Measurements from ENCODE around the gene IPPK. TPM values are rescaled to one million over a fixed set of nuclear protein-coding genes. Genes with fewer than 3 reads are reported as not detected.

The IPPK gene
- total and polyA plus RNA-seq, 2 of the 8 experiments (the other 6 are each of a cell fraction or from before 2014, with no cell fraction given) = 10.5 to 13.6 TPM

- no peak overlapping the region for H2BK15ac ChIP-seq (ENCODE audit: low read length)
- ChIA-PET CTCF (ENCODE audit: partially characterized antibody) (interaction anchor here (0.6 kb wide), 1 partner anchor 27 kb away, joined by 3 read pairs; no protein-coding TSS in a partner anchor), POLR2A (ENCODE audit: partially characterized antibody) (no interaction called here)
Measured at GRCh38 chr9:92607088-92607487, 62.8 kb downstream of the IPPK start.

More at GRCh38 chr9:92607088-92607487, 62.8 kb downstream of the IPPK start:
- DNase-seq (ENCODE audit: low read depth in 1 of 2, low spot score in 2 of 2) = no peak
- FAIRE-seq = no peak
- Histone ChIP-seq H3K4me3 (ENCODE audit: extremely low read depth in 1 of 4, insufficient read depth in 2 of 4, low read depth in 3 of 4, low read length in 4 of 4) (no peak overlapping the region), H3K56ac (replicated peaks; ENCODE audit: insufficient read length, low read depth, low read length) (no peak overlapping the region), H2BK12ac (ENCODE audit: low read depth, low read length) (no peak overlapping the region), H4K8ac (ENCODE audit: extremely low read depth, insufficient read depth, low read length) (no peak overlapping the region), H3K27ac (ENCODE audit: low read depth, low read length) (no peak overlapping the region), H3K9me3 (ENCODE audit: insufficient read depth in 2 of 2, low read depth in 1 of 2, low read length in 1 of 2) (peaks cover 0 to 7% of the 10 kb centered on the region in 2 experiments; a peak in 1 of 4 replicates), H4K5ac (ENCODE audit: insufficient read length, low read depth, low read length) (no peak overlapping the region), H3K27me3 (replicated peaks in 1 of 4; ENCODE audit: control insufficient read depth in 3 of 4, extremely low read depth in 1 of 4, insufficient read depth in 3 of 4, low read length in 3 of 4) (0 out of 7 replicates have a peak, but pooled peaks cover 0 to 2% (median 0%) of the 10 kb centered on the region in 4 experiments), H3K4me1 (replicated peaks in 1 of 4; ENCODE audit: control insufficient read depth in 3 of 4, insufficient read depth in 4 of 4, low read length in 3 of 4) (no peaks in the 10 kb centered on the region), H2BK120ac (replicated peaks; ENCODE audit: low read depth, low read length) (no peak overlapping the region), H3K79me2 (ENCODE audit: control insufficient read depth in 1 of 2, insufficient read depth in 2 of 2, low read length in 2 of 2) (no peaks in the 10 kb centered on the region), H3K9ac (replicated peaks in 1 of 4; ENCODE audit: extremely low read depth in 1 of 4, low read depth in 3 of 4, low read length in 3 of 4) (no peak overlapping the region), H3K79me1 (ENCODE audit: low read depth, low read length) (no peaks in the 10 kb centered on the region), H3K18ac (ENCODE audit: extremely low read depth, low read length) (no peak overlapping the region), H3K36me3 (ENCODE audit: control insufficient read depth in 2 of 4, insufficient read depth in 4 of 4, low read length in 3 of 4) (peaks cover 0 to 3% (median 3%) of the 10 kb centered on the region in 4 experiments; a peak in 2 of 8 replicates), H2AK5ac (ENCODE audit: low read depth, low read length) (no peak overlapping the region), H2BK5ac (ENCODE audit: low read depth, low read length) (no peak overlapping the region), H3K23me2 (ENCODE audit: low read depth, low read length) (no peaks in the 10 kb centered on the region), H3K23ac (ENCODE audit: insufficient read length) (no peak overlapping the region), H3K4ac (replicated peaks; ENCODE audit: insufficient read length, low read depth, low read length) (no peak overlapping the region), H2AFZ (ENCODE audit: low read length) (no peak overlapping the region), H3K4me2 (ENCODE audit: insufficient read depth in 1 of 2, low read depth in 2 of 2, low read length in 2 of 2) (no peak overlapping the region), H4K91ac (replicated peaks; ENCODE audit: insufficient read length, low read length) (no peak overlapping the region), H4K20me1 (replicated peaks in 1 of 2; ENCODE audit: control insufficient read depth in 1 of 2, insufficient read depth in 2 of 2, low read length in 2 of 2) (no peaks in the 10 kb centered on the region), H3K14ac (ENCODE audit: insufficient read length) (no peak overlapping the region), H2BK20ac (ENCODE audit: low read length) (no peak overlapping the region)
- 92% methylated on average over 2 of the region's 2 CpGs; no CpG with 5 or more reads in 1 of the 2 experiments for WGBS, 2 experiments (ENCODE audit: extremely low coverage in 1 of 2, insufficient coverage in 1 of 2, insufficient read length in 1 of 2, insufficient replicate concordance in 2 of 2, low coverage in 1 of 2, low lambda C conversion rate in 2 of 2, missing lambda C conversion rate in 1 of 2)
- TF ChIP-seq NRF1 (IDR thresholded peaks at IDR 0.05; ENCODE audit: low read depth, low read length) (no peak), EP300 (IDR thresholded peaks at IDR 0.05; ENCODE audit: borderline replicate concordance in 1 of 2, low read depth in 2 of 2, low read length in 2 of 2) (no peak), TAF1 (IDR thresholded peaks at IDR 0.05; ENCODE audit: low read depth, low read length) (no peak), BACH1 (IDR thresholded peaks at IDR 0.05; ENCODE audit: low read length) (no peak), SP4 (IDR thresholded peaks at IDR 0.05; ENCODE audit: low read length) (no peak), HDAC2 (IDR thresholded peaks at IDR 0.05; ENCODE audit: borderline replicate concordance in 1 of 2, low read depth in 2 of 2, low read length in 2 of 2) (no peak), ATF2 (IDR thresholded peaks at IDR 0.05; ENCODE audit: low read length) (no peak), RNF2 (IDR thresholded peaks at IDR 0.05; ENCODE audit: borderline replicate concordance, low read depth, low read length, missing control alignments, poor library complexity, severe bottlenecking) (no peak), CTBP2 (IDR thresholded peaks at IDR 0.05; ENCODE audit: borderline replicate concordance, insufficient read depth, insufficient read length, low read length) (no peak)

Measured in H1 (cell line).